GM12878 (cell line): ENCODE data around the gene VTI1A.

Experiments used
- CTCF ChIP-seq, 3 experiments: IDR thresholded peaks in 2 of 3; conservative IDR thresholded peaks in 1 of 3; 2 replicates each; pipeline ENCODE4 v1.5.1; 2011; ENCODE audit warnings: low read depth in 3 of 3, low read length in 3 of 3, mild to moderate bottlenecking in 3 of 3, control low read depth in 2 of 3, moderate library complexity in 2 of 3, inconsistent platforms in 1 of 3, mixed read lengths in 1 of 3; ENCODE audit not compliant: control insufficient read depth in 2 of 3, insufficient read depth in 1 of 3; ENCODE audit errors: extremely low read depth in 1 of 3
- EZH2 ChIP-seq: IDR thresholded peaks from 2 replicates; pipeline ENCODE4 v1.6.1; 2012; ENCODE audit warnings: low read depth, mild to moderate bottlenecking, control low read depth, inconsistent platforms, low read length, borderline replicate concordance; ENCODE audit not compliant: control insufficient read depth
- POLR2A ChIP-seq: IDR thresholded peaks from 2 replicates; pipeline ENCODE4 v1.6.1; 2011; ENCODE audit warnings: low read depth, mild to moderate bottlenecking, low read length
- POLR2AphosphoS5 ChIP-seq: IDR thresholded peaks from 2 replicates; pipeline ENCODE4 v1.6.1; 2011; ENCODE audit warnings: mild to moderate bottlenecking, low read length, inconsistent platforms
- RFX5 ChIP-seq: IDR thresholded peaks from 2 replicates; pipeline ENCODE4 v1.6.1; 2011; ENCODE audit warnings: low read depth, low read length, improper control_type of control experiment
- SRF ChIP-seq, 2 experiments: IDR thresholded peaks; 2 replicates each; pipeline ENCODE4 v1.6.1; 2011; ENCODE audit warnings: low read depth in 2 of 2, low read length in 2 of 2, mild to moderate bottlenecking in 1 of 2, moderate library complexity in 1 of 2
- YY1 ChIP-seq: IDR thresholded peaks from 2 replicates; pipeline ENCODE4 v1.6.1; 2011; ENCODE audit warnings: low read depth, mild to moderate bottlenecking, low read length
- TF ChIP-seq, protein P1 (sequence below): fragments of 150-350 bp; IDR thresholded peaks from 2 replicates; pipeline ENCODE4 v1.6.1; 2016; ENCODE audit warnings: low read depth, low read length
- TF ChIP-seq, protein P2 (sequence below): IDR thresholded peaks from 2 replicates; pipeline ENCODE4 v1.6.1; 2012; ENCODE audit warnings: low read depth, low read length, improper control_type of control experiment

- TF ChIP-seq CTCF (IDR thresholded peaks at IDR 0.05 in 2 of 3, conservative IDR thresholded peaks at IDR 0.05 in 1 of 3; ENCODE audit: control insufficient read depth in 2 of 3, extremely low read depth in 1 of 3, insufficient read depth in 1 of 3, low read depth in 3 of 3, low read length in 3 of 3) = no peak
- TF ChIP-seq EZH2 = no peak
- no peak for TF ChIP-seq POLR2AphosphoS5
- TF ChIP-seq SRF (IDR thresholded peaks at IDR 0.05; ENCODE audit: low read depth in 2 of 2, low read length in 2 of 2) = no peak
- no peak for TF ChIP-seq POLR2A
- TF ChIP-seq YY1 = no peak
- TF ChIP-seq, protein P1, sequence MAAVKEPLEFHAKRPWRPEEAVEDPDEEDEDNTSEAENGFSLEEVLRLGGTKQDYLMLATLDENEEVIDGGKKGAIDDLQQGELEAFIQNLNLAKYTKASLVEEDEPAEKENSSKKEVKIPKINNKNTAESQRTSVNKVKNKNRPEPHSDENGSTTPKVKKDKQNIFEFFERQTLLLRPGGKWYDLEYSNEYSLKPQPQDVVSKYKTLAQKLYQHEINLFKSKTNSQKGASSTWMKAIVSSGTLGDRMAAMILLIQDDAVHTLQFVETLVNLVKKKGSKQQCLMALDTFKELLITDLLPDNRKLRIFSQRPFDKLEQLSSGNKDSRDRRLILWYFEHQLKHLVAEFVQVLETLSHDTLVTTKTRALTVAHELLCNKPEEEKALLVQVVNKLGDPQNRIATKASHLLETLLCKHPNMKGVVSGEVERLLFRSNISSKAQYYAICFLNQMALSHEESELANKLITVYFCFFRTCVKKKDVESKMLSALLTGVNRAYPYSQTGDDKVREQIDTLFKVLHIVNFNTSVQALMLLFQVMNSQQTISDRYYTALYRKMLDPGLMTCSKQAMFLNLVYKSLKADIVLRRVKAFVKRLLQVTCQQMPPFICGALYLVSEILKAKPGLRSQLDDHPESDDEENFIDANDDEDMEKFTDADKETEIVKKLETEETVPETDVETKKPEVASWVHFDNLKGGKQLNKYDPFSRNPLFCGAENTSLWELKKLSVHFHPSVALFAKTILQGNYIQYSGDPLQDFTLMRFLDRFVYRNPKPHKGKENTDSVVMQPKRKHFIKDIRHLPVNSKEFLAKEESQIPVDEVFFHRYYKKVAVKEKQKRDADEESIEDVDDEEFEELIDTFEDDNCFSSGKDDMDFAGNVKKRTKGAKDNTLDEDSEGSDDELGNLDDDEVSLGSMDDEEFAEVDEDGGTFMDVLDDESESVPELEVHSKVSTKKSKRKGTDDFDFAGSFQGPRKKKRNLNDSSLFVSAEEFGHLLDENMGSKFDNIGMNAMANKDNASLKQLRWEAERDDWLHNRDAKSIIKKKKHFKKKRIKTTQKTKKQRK = no peak
- TF ChIP-seq, protein P2, sequence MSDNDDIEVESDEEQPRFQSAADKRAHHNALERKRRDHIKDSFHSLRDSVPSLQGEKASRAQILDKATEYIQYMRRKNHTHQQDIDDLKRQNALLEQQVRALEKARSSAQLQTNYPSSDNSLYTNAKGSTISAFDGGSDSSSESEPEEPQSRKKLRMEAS = no peak
- no peak for TF ChIP-seq RFX5
Measured at GRCh38 chr10:112751651-112752050, 304.6 kb downstream of the VTI1A start.
